Transverse colon (tissue), 4 donors: ENCODE measurements around the gene HPSE2. TPM values are rescaled to one million over a fixed set of nuclear protein-coding genes. Genes with fewer than 3 reads are reported as not detected.
"Not testable (repeated sequence)": the region's sequence is repeated elsewhere in the genome, so short reads cannot be mapped to it uniquely, and the experiment has no call there.

Experiments
- DNase-seq: peaks from one replicate; pipeline ENCODE4 v3.0.0-alpha.2; 2019
- H3K27ac ChIP-seq, 4 donors: fragments of 200-600 bp; sonication (generic); 2 replicates each; pipeline ENCODE4 v1.5.1; 2016 to 2018; ENCODE audit warnings: inconsistent platforms in 4 of 4
- H3K27me3 ChIP-seq: fragments of 200-600 bp; sonication (generic); 2 replicates; pipeline ENCODE4 v1.5.1; 2017; ENCODE audit warnings: inconsistent platforms
- H3K36me3 ChIP-seq, 4 donors: fragments of 200-600 bp; sonication (generic); 2 replicates each; pipeline ENCODE4 v1.5.1; 2017 to 2019; ENCODE audit warnings: inconsistent platforms in 4 of 4
- H3K4me1 ChIP-seq, 4 donors: fragments of 200-600 bp; sonication (generic); 2 replicates each; pipeline ENCODE4 v1.5.1; 2017 to 2020; ENCODE audit warnings: inconsistent platforms in 4 of 4
- H3K4me3 ChIP-seq, 4 donors: fragments of 200-600 bp; sonication (generic); 1 replicate in 1 of 4; 2 replicates in 3 of 4; pipeline versions ENCODE4 v1.5.1 to v1.6.1; 2017 to 2019; ENCODE audit warnings: inconsistent platforms in 4 of 4
- H3K9me3 ChIP-seq, 2 donors: fragments of 200-600 bp; sonication (generic); 2 replicates each; pipeline ENCODE4 v1.5.1; 2017 to 2019; ENCODE audit warnings: inconsistent platforms in 2 of 2
- CTCF ChIP-seq, 5 experiments: fragments of 200-600 bp in 3 of 5; fragments of 450-650 bp in 2 of 5; sonication (generic) in 3 of 5; IDR thresholded peaks; 1 replicate in 2 of 5; 2 replicates in 3 of 5; pipeline ENCODE4 v1.5.1; 2016 to 2017; ENCODE audit warnings: antibody characterized with exemption in 5 of 5, inconsistent platforms in 3 of 5, mild to moderate bottlenecking in 2 of 5, moderate library complexity in 1 of 5
- EP300 ChIP-seq: sonication (generic); formaldehyde crosslinking; IDR thresholded peaks from one replicate; pipeline ENCODE4 v1.6.1; 2017; ENCODE audit warnings: antibody characterized with exemption, low read depth
- POLR2A ChIP-seq: fragments of 450-650 bp; IDR thresholded peaks from one replicate; pipeline ENCODE4 v1.6.1; 2016; ENCODE audit warnings: antibody characterized with exemption, mild to moderate bottlenecking, moderate library complexity
- POLR2AphosphoS5 ChIP-seq, 3 donors: sonication (generic); formaldehyde crosslinking; IDR thresholded peaks; one replicate each; pipeline ENCODE4 v1.6.1; 2016; ENCODE audit warnings: antibody characterized with exemption in 3 of 3
- WGBS, 2 donors: methylation state at CpG; one replicate each; pipeline ENCODE4 v1.1.5; 2018; ENCODE audit warnings: low coverage in 1 of 2; 5-methylcytosine and 5-hydroxymethylcytosine counted together
- in situ Hi-C, 4 donors: fragments of 200-750 bp; cut with MboI; loops; one replicate each; pipeline versions ENCODE4 v1.15.0 to v1.15.1; 2017; ENCODE audit warnings: low sequenced_read_pairs in 3 of 4, low pct_ligation_motif_present in 1 of 4, low pct_unique_long_range_greater_than_20kb in 1 of 4
- intact Hi-C: fragments of 100-400 bp; cut with DNase I; formaldehyde crosslinking; loops from one replicate; pipeline ENCODE4 v1.15.1; 2023; ENCODE audit warnings: low total_unique reads
- total RNA-seq, 4 donors: library from RNA; depleted of rRNA; stranded (reverse); fragments of >200 nt; gene quantifications; one replicate each; pipeline ENCODE4 v1.1.0, GENCODE V29; 2016

HPSE2 gene
- total RNA-seq, 4 donors from 2014 or later: 2.2 to 3.0 TPM; not detected in 2

GRCh38 chr10:98511876-98512275 lies 723.8 kb downstream of the HPSE2 start:
- Histone ChIP-seq H3K4me3 (no peak overlapping the region), H3K36me3 (no peaks in the 10 kb centered on the region), H3K27me3 (no peaks in the 10 kb centered on the region), H3K9me3 (no peaks in the 10 kb centered on the region), H3K27ac (no peak overlapping the region), H3K4me1 (peaks cover 0 to 6% (median 0%) of the 10 kb centered on the region in 4 donors)
- no peak for DNase-seq
- TF ChIP-seq CTCF (IDR thresholded peaks at IDR 0.05) (no peak), POLR2AphosphoS5 (IDR thresholded peaks at IDR 0.05) (no peak), EP300 (no peak)
- in situ Hi-C loops (no loop called here), intact Hi-C loops (no loop called here)
- WGBS, 2 donors: 29% methylated on average over 1 of the region's 1 CpG; no CpG with 5 or more reads in 1 of the 2 donors

- no peaks in the 10 kb centered on the region for H3K36me3 ChIP-seq
- intact Hi-C loops: no loop called here
- H3K27me3 ChIP-seq: no peaks in the 10 kb centered on the region
- H3K4me3 ChIP-seq: no peak overlapping the region
- 84 to 94% methylated on average over 3 to 4 of the region's 4 CpGs for WGBS, 2 donors
- in situ Hi-C loops: no loop called here
- H3K4me1 ChIP-seq: peaks cover 0 to 6% (median 0%) of the 10 kb centered on the region in 4 donors
- DNase-seq: no peak
- H3K27ac ChIP-seq: peak overlapping the region in 2 of 4 donors; percentile 18 to 20
- TF ChIP-seq POLR2A (no peak), CTCF (IDR thresholded peaks at IDR 0.05) (no peak), EP300 (no peak), POLR2AphosphoS5 (IDR thresholded peaks at IDR 0.05) (no peak)
- no peaks in the 10 kb centered on the region for H3K9me3 ChIP-seq
Observed at GRCh38 chr10:98510412-98510995, 725.1 kb downstream of the HPSE2 start.

GRCh38 chr10:98509745-98510144 lies 725.9 kb downstream of the HPSE2 start:
- no peaks in the 10 kb centered on the region for H3K9me3 ChIP-seq
- intact Hi-C loops (no loop called here), in situ Hi-C loops (no loop called here)
- no peaks in the 10 kb centered on the region for H3K36me3 ChIP-seq
- no peak overlapping the region for H3K4me3 ChIP-seq
- DNase-seq: peak; percentile 59
- 56 to 74% methylated on average over 7 of the region's 7 CpGs for WGBS, 2 donors
- TF ChIP-seq POLR2A (no peak), EP300 (no peak), POLR2AphosphoS5 (IDR thresholded peaks at IDR 0.05) (no peak), CTCF (IDR thresholded peaks at IDR 0.05) (no peak)
- no peak overlapping the region for H3K27ac ChIP-seq
- peaks cover 0 to 6% (median 0%) of the 10 kb centered on the region in 4 donors for H3K4me1 ChIP-seq
- no peaks in the 10 kb centered on the region for H3K27me3 ChIP-seq

GRCh38 chr10:98502535-98502934 lies 733.1 kb downstream of the HPSE2 start:
- H3K4me3 ChIP-seq, H3K4me1 ChIP-seq, H3K27ac ChIP-seq, DNase-seq, intact Hi-C loops, H3K9me3 ChIP-seq, H3K36me3 ChIP-seq, H3K27me3 ChIP-seq, in situ Hi-C loops: not testable (repeated sequence)
- 55 to 74% methylated on average over 2 of the region's 2 CpGs for WGBS, 2 donors

GRCh38 chr10:98492763-98493162 lies 742.9 kb downstream of the HPSE2 start:
- no peak overlapping the region for H3K27ac ChIP-seq
- in situ Hi-C loops: no loop called here

More at GRCh38 chr10:98492763-98493162, 742.9 kb downstream of the HPSE2 start:
- peaks cover 11 to 13% of the 10 kb centered on the region in 2 donors for H3K9me3 ChIP-seq
- no peaks in the 10 kb centered on the region for H3K36me3 ChIP-seq
- no peak for TF ChIP-seq POLR2A
- no peak for TF ChIP-seq CTCF (IDR thresholded peaks at IDR 0.05)
- no peak for TF ChIP-seq EP300
- no peak for TF ChIP-seq POLR2AphosphoS5 (IDR thresholded peaks at IDR 0.05)
- H3K27me3 ChIP-seq: no peaks in the 10 kb centered on the region
- DNase-seq: no peak
- WGBS, 2 donors: 50% methylated on average over 1 of the region's 1 CpG
- intact Hi-C loops: no loop called here
- no peak overlapping the region for H3K4me3 ChIP-seq
- no peaks in the 10 kb centered on the region for H3K4me1 ChIP-seq
